ENCODE measurements around the gene TEX22.

Gene TEX22

GRCh38 chr14:105444859-105445258 lies 46.5 kb downstream of the TEX22 start:
- no peak for DNase-seq

DNA sequence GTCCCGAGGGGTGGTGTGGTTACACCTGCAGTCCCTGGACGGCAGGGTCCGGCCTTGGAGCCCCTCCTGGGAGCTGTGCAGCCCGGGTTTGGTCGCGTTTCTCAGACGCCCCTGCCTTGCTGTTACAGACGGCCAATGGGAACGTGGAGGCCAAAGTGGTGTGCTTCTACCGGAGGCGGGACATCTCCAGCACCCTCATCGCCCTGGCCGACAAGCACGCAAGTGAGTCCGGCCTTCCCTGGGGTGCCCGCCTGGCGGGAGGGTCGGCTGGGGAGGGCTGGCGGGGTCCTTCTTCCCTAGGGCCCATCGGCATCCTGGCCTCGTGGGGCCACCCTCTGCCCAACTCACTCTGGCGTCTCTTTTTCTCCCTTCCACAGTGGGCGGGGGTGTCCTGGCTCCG lies 47.0 kb downstream of the TEX22 start:
- no peak for DNase-seq

DNA sequence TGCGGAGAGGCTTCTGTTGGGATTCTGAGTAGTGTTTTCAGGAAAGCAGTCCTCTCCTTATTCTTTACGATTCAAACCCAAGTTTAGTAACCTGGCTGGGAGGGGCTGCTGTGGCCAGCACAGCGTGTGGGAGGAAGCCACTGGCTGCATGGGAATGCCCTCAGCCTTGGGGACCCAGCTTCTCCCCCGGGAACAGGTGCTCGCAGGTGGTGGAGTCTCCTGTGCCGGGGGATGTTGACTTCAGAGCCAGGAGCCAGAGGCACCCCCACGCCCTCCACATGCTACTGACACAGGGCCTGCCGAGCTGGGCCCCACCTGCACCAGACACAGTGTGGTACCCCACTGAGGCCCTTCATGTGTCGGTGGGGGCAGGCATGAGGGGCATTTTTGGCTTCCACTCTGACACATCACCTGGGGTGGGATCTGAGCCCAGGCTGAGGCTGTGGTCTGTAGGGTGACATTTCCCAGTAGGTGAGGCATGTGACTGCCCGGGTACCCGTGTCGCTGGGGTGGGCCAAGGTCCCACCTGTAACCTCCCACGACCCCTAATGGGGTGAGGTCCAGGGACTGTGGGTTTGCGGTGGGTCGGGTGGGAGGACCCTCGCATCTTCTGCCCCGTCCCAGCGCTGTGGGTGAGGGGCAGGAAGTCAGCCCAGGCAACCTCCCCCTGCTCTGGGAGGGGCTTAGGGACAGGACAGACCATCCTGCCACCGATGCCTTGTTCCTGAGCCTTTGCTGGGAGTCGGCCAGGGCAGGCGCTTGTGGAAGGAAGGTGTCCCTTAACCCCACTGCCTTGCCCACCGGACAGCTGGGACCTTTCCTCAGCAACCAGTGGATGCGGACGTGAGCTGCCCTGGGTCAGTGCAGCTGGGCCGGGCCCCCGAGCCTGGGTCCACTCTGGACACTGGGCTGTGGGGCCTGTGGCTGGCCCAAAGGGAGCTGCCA lies 47.8 kb downstream of the TEX22 start:
- DNase-seq = no peak

GRCh38 chr14:105446971-105447370 lies 48.6 kb downstream of the TEX22 start:
- no peak for DNase-seq

DNA sequence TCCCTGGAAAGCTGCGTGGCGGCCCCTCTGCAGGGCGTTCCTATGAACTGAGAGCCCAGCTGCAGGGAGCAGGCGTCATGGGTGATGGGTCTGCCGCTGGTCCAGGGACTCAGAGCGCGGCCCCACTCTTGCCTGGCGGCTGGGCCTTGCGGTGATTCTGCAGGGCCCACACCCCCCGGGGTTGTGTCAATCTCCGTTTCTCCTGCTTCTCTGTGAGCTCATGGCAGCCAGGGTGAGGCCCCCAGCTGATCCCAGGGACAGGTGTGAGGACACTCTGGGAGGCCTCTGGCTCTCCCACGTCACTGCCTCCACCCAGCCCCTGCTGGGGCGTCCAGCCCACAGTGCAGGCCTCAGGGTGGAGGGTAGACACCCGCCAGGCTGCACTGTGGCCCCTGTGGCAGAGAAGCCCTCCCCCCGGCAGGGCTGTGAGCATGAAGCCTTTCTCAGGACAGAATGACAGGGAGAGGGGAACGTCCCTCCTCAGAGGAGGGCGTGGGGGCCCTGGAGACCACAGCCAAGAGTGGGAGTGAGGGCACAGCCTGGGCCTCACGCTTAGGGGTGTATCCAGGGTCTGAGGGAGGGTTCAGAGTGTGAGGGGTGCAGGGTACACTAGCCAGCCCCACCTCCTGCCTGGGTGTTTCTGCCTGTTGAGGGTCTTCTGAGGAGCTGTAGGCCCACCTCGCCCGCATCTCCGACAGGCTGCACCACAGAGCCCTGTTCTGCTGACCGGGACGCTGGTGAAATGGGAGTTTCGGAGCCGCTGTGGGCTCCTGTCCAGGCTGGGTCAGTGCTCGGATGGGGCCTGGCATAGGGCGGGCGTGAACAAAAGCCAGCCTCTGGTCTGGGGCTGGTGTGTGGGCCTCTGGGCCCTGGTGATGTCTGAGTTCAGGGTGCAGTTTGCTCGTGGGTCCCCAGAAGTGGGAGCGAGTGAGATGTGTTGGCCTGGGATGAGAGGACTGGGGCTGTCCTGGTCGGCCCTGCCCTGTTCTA lies 49.6 kb downstream of the TEX22 start:
- no peak for DNase-seq

- DNase-seq = peak; percentile 16
These were observed 50.4 kb downstream of the TEX22 start for GRCh38 chr14:105448706-105449111.

- DNase-seq = no peak
These were observed 51.2 kb downstream of the TEX22 start for GRCh38 chr14:105449276-105450122.

DNA sequence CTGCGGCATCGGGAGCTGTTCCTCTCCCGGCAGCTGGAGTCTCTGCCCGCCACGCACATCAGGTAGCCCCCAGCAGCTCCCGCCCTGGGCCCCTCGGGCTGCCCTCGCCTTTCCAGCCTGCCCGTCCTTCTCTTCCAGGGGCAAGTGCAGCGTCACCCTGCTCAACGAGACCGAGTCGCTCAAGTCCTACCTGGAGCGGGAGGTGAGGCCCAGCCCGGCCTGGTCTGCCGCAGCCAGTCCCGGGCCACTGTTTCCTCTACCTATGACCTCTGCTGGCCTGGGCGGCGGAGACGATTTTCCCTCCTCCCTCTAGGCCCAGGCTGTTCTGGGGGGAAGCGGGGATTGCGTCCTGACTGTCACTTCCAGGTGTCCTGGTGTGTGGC lies 51.8 kb downstream of the TEX22 start:
- no peak for DNase-seq

- DNase-seq = no peak
These were observed 52.8 kb downstream of the TEX22 start for GRCh38 chr14:105450864-105451720.

GRCh38 chr14:105452963-105453362 lies 54.6 kb downstream of the TEX22 start:
- DNase-seq = no peak

- DNase-seq = no peak
These were observed 55.5 kb downstream of the TEX22 start for GRCh38 chr14:105453847-105454246.

GRCh38 chr14:105455086-105455640 lies 56.8 kb downstream of the TEX22 start:
- no peak for DNase-seq

DNA sequence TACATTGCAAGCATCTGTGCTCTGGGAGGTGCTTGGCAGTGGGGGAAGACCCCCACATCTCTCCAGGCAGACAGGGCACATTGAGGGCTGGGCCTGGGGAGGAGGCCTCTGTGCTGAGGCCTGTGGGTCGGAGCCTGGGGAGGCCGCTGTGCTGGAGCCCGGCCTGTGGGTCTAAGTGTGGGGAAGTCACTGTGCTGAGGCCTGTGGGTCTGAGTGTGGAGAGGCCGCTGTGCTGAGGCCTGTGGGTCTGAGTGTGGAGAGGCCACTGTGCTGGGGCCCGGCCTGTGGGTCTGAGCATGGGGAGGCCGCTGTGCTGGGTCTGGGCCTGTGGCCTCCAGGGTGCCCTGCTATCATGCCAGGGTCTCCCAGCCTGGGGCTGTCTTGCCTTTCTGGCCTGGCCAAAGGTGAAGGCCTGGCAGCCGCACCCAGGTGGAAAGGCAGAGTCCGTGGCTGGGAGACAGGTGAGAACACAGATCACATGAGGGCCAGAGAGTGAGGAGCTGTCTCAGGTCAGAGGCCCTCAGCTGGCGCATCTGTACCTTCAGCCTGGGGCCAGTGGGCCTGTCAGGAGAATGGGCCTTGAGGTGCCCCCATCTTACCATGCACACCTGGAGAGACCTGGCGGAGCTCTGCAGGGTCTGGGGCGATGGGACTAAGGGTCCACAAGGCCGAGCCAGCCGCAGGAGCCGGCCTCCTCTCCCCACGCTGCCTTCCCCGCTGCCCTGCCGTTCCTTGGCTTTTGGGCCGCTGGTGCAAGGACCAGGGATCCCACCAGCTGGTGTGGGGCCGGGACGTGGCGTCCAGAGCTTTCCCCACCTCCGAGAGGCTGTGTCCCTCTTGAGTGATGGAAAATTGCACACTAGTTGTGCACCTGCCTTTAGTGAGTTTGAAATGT lies 57.7 kb downstream of the TEX22 start:
- no peak for DNase-seq

GRCh38 chr14:105456736-105457617 lies 58.6 kb downstream of the TEX22 start:
- no peak for DNase-seq

DNA sequence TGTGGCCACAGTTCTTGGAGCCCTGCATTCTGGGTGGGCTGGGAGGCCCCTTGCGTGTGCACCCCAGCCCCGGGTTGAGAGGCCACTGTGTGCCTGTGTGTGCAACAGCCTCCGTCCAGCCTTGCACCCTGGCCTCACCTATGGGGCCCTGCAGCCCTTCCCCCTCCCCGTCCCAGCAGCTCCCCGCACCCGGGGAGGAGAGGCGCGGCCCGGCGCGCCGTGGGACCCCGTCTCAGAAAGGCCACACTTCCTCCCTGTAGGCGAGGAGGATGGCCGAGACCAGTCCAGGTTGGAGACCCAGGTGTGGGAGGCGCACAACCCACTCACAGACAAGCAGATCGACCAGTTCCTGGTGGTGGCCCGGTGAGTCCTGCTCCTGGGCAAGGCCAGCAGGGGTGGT lies 59.7 kb downstream of the TEX22 start:
- DNase-seq = no peak

DNA sequence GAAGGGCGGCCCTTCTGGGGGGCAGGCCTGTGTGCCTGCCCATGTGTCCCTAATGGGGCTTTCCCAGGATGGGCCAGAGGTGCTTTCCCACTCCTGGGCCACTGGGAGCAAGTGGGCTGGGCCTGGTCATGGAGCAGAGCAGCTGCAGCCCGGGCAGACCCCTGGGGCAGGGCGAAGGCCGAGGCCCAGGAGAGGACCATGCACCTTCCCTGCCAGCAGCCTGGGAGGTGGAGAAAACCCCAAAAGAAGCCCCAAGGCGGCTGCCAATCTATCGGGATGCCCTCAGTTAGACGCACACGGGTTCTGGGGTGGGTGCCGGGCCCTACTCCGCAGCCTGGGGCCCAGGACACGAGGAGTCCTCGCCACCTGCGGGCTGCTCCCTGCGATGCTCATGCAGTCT lies 60.2 kb downstream of the TEX22 start:
- no peak for DNase-seq

GRCh38 chr14:105460116-105460515 lies 61.8 kb downstream of the TEX22 start:
- DNase-seq = no peak

GRCh38 chr14:105460616-105461015 lies 62.3 kb downstream of the TEX22 start:
- no peak for DNase-seq

DNA sequence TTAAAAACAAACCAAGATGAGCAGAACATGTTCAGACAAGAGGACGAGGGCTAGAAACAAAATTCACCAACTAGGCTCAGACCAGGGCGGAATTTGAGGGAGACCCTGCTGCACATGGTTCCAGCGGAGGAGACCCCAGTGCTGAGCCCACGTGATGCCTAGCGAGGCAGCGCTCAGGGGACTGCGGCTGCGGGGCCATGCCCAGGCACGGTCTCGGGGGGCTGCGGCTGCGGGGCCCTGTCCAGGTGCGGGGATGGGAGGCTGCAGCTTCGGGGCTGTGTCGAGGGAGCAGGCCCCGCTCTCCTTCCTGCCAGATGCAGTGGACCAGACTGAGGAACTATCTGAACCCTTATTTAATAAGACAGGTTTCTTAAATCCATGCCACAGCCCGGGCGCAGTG lies 63.6 kb downstream of the TEX22 start:
- DNase-seq = no peak

Data from NCI-H510A treated with DMSO at 0.1 percent for 48 hours (cell line).